Adrenal gland (tissue), 5 donors: ENCODE data around the gene SP110.

Experiments used
- CTCF ChIP-seq, 6 experiments: fragments of 450-650 bp in 4 of 6; fragments of 200-600 bp in 2 of 6; sonication (generic) in 1 of 6; IDR thresholded peaks; 1 replicate in 5 of 6; 2 replicates in 1 of 6; pipeline versions ENCODE4 v1.5.1 to v1.8.0; 2016 to 2021; ENCODE audit warnings: antibody characterized with exemption in 6 of 6, mild to moderate bottlenecking in 2 of 6, moderate library complexity in 1 of 6
- POLR2A ChIP-seq, 2 donors: fragments of 450-650 bp; IDR thresholded peaks; one replicate each; pipeline ENCODE4 v1.6.1; 2017; ENCODE audit warnings: antibody characterized with exemption in 2 of 2, mild to moderate bottlenecking in 2 of 2, moderate library complexity in 1 of 2
- donor health status: DM: no; HTN: no; CAD: no.

- TF ChIP-seq CTCF (IDR thresholded peaks at IDR 0.05) = no peak
- TF ChIP-seq POLR2A (IDR thresholded peaks at IDR 0.05) = no peak
These were observed 3.3 kb downstream of the SP110 start for GRCh38 chr2:230216489-230216888.
